WTC11 (cell line): Measurements from ENCODE around the gene FANCI. TPM values are rescaled to one million over a fixed set of nuclear protein-coding genes. Genes with fewer than 3 reads are reported as not detected.

ENCODE experiments used
- ATAC-seq: fragments of 200-7000 bp; cut with Tn5 transposase; 2 replicates; pipeline ENCODE4 v1.10.0; 2021; ENCODE audit warnings: mild to moderate bottlenecking, moderate library complexity
- CTCF ChIA-PET: fragments of 300-600 bp; sonication (Branson Sonifier 250); formaldehyde crosslinking; loops from one replicate; lab custom pipeline; 2021; ENCODE audit warnings: antibody characterized with exemption; lab: Charles Lee
- POLR2A ChIA-PET: fragments of 350-600 bp; sonication (Branson Sonifier 250); formaldehyde crosslinking; loops from one replicate; lab custom pipeline; 2021; ENCODE audit warnings: antibody characterized with exemption; lab: Charles Lee
- DNase-seq: peaks from one replicate; pipeline ENCODE4 v3.0.0; 2021; ENCODE audit warnings: low spot score
- H3K27ac Mint-ChIP-seq: 2 replicates; pipeline ENCODE4 v1.8.0; 2021; ENCODE audit warnings: mixed read lengths
- H3K27me3 Mint-ChIP-seq: 2 replicates; pipeline ENCODE4 v1.8.0; 2021; ENCODE audit warnings: low read depth, mild to moderate bottlenecking, moderate library complexity, mixed read lengths
- H3K36me3 Mint-ChIP-seq: 2 replicates; pipeline ENCODE4 v1.8.0; 2021; ENCODE audit warnings: mixed read lengths
- H3K4me1 Mint-ChIP-seq: 2 replicates; pipeline ENCODE4 v1.8.0; 2022; ENCODE audit warnings: mixed read lengths
- H3K4me3 Mint-ChIP-seq: 2 replicates; pipeline ENCODE4 v1.8.0; 2021; ENCODE audit warnings: mild to moderate bottlenecking, moderate library complexity, mixed read lengths
- H3K9me3 Mint-ChIP-seq: 2 replicates; pipeline ENCODE4 v1.8.0; 2021; ENCODE audit warnings: mixed read lengths
- AFF4 ChIP-seq: sonication (generic); formaldehyde crosslinking; IDR thresholded peaks from 2 replicates; pipeline ENCODE4 v1.8.1; 2023; ENCODE audit warnings: mild to moderate bottlenecking, missing genetic modification reagents, borderline replicate concordance
- CBFB ChIP-seq: sonication (generic); formaldehyde crosslinking; IDR thresholded peaks from 2 replicates; pipeline ENCODE4 v1.8.1; 2022; ENCODE audit warnings: mild to moderate bottlenecking, low read depth, missing genetic modification reagents
- CDX4 ChIP-seq: fragments of 250-450 bp; sonication (Bioruptor Pico); IDR thresholded peaks from 2 replicates; pipeline ENCODE4 v1.9.0; 2021; ENCODE audit warnings: moderate library complexity, mild to moderate bottlenecking, inconsistent platforms, borderline replicate concordance
- E2F5 ChIP-seq: sonication (generic); formaldehyde crosslinking; IDR thresholded peaks from 2 replicates; pipeline ENCODE4 v1.8.1; 2022; ENCODE audit warnings: mild to moderate bottlenecking, moderate library complexity, missing genetic modification reagents
- ETV6 ChIP-seq: sonication (generic); formaldehyde crosslinking; IDR thresholded peaks from 2 replicates; pipeline ENCODE4 v1.8.1; 2022; ENCODE audit warnings: mild to moderate bottlenecking, missing genetic modification reagents
- HMGXB4 ChIP-seq: sonication (generic); formaldehyde crosslinking; IDR thresholded peaks from 2 replicates; pipeline ENCODE4 v1.8.1; 2023; ENCODE audit warnings: mild to moderate bottlenecking, moderate library complexity, missing genetic modification reagents
- MLX ChIP-seq: sonication (generic); formaldehyde crosslinking; IDR thresholded peaks from 2 replicates; pipeline ENCODE4 v1.8.1; 2023; ENCODE audit warnings: mild to moderate bottlenecking, missing genetic modification reagents, moderate library complexity
- NFATC4 ChIP-seq: fragments of 250-450 bp; sonication (Bioruptor Pico); IDR thresholded peaks from 2 replicates; pipeline ENCODE4 v1.9.0; 2021; ENCODE audit warnings: mild to moderate bottlenecking
- NR1H2 ChIP-seq: sonication (generic); formaldehyde crosslinking; IDR thresholded peaks from 2 replicates; pipeline ENCODE4 v1.9.0; 2021; ENCODE audit warnings: mild to moderate bottlenecking, moderate library complexity, missing genetic modification reagents
- OVOL2 ChIP-seq: fragments of 250-450 bp; sonication (Bioruptor Pico); IDR thresholded peaks from 2 replicates; pipeline ENCODE4 v1.9.0; 2021; ENCODE audit warnings: mild to moderate bottlenecking, borderline replicate concordance
- SP1 ChIP-seq: sonication (generic); formaldehyde crosslinking; conservative IDR thresholded peaks from 2 replicates; pipeline ENCODE4 v1.8.1; 2022; ENCODE audit warnings: missing genetic modification reagents
- STAT6 ChIP-seq: sonication (generic); formaldehyde crosslinking; conservative IDR thresholded peaks from 2 replicates; pipeline ENCODE4 v1.8.1; 2023; ENCODE audit warnings: mild to moderate bottlenecking, low read depth, missing genetic modification reagents, moderate library complexity
- TEAD1 ChIP-seq: sonication (generic); formaldehyde crosslinking; IDR thresholded peaks from 2 replicates; pipeline ENCODE4 v1.8.0; 2022; ENCODE audit warnings: mild to moderate bottlenecking, missing genetic modification reagents
- TP53 ChIP-seq: sonication (generic); formaldehyde crosslinking; IDR thresholded peaks from 2 replicates; pipeline ENCODE4 v1.8.1; 2023; ENCODE audit warnings: mild to moderate bottlenecking, missing genetic modification reagents
- ZNF425 ChIP-seq: fragments of 250-450 bp; sonication (Bioruptor Pico); conservative IDR thresholded peaks from 2 replicates; pipeline ENCODE4 v1.9.0; 2021; ENCODE audit warnings: mild to moderate bottlenecking
- ZNF532 ChIP-seq: fragments of 250-450 bp; sonication (Bioruptor Pico); IDR thresholded peaks from 2 replicates; pipeline ENCODE4 v1.9.0; 2021; ENCODE audit warnings: mild to moderate bottlenecking, borderline replicate concordance
- ZSCAN18 ChIP-seq: fragments of 250-450 bp; sonication (Bioruptor Pico); IDR thresholded peaks from 2 replicates; pipeline ENCODE4 v2.1.2; 2022; ENCODE audit warnings: mild to moderate bottlenecking, moderate library complexity
- total RNA-seq: library from RNA; stranded (reverse); gene quantifications from 3 replicates; pipeline ENCODE4 v1.2.3, GENCODE V29; 2021

Gene FANCI
- total RNA-seq, 1 experiment from 2014 or later: 108 TPM

GRCh38 chr15:89209057-89209456 is 34.7 kb upstream of the FANCI start:
- Mint-ChIP-seq H3K4me1 (peaks cover 2% of the 10 kb centered on the region; the same call in 1 of the 2 replicates), H3K36me3 (no peaks in the 10 kb centered on the region), H3K4me3 (no peak overlapping the region), H3K27me3 (no peaks in the 10 kb centered on the region; the same call in 1 of the 2 replicates), H3K9me3 (no peaks in the 10 kb centered on the region), H3K27ac (no peak overlapping the region)
- CTCF ChIA-PET: interaction anchor here (0.9 to 1.1 kb wide), 2 partner anchors 21 to 31 kb away, joined by 3 to 4 read pairs; no protein-coding TSS in a partner anchor
- DNase-seq (no peak), ATAC-seq (no peak)
- POLR2A ChIA-PET: interaction anchor here (0.6 kb wide), 1 partner anchor 545 kb away, joined by 7 read pairs; no protein-coding TSS in a partner anchor
- TF ChIP-seq TEAD1 (CRISPR knock-in tag): no peak
- no peak for TF ChIP-seq E2F5 (CRISPR knock-in tag)
- no peak for TF ChIP-seq OVOL2 (CRISPR knock-in tag)
- no peak for TF ChIP-seq HMGXB4 (CRISPR knock-in tag)
- no peak for TF ChIP-seq ZNF425 (CRISPR knock-in tag)
- no peak for TF ChIP-seq CDX4 (CRISPR knock-in tag)
- TF ChIP-seq SP1 (CRISPR knock-in tag): no peak
- no peak for TF ChIP-seq ZSCAN18
- TF ChIP-seq MLX: no peak
- TF ChIP-seq NFATC4 (CRISPR knock-in tag): no peak
- TF ChIP-seq ETV6: no peak
- no peak for TF ChIP-seq NR1H2
- no peak for TF ChIP-seq CBFB
- no peak for TF ChIP-seq ZNF532 (CRISPR knock-in tag)
- TF ChIP-seq STAT6: no peak
- no peak for TF ChIP-seq TP53 (CRISPR knock-in tag)
- no peak for TF ChIP-seq AFF4 (CRISPR knock-in tag)
